IPS-20b (cell line): ENCODE data around the gene CYTH4.

Experiments used
- H3K27ac ChIP-seq: one replicate; pipeline ENCODE4 v1.5.1; 2013; ENCODE audit warnings: low read length
- H3K27me3 ChIP-seq: 2 replicates; pipeline ENCODE4 v1.6.1; 2013; ENCODE audit warnings: mild to moderate bottlenecking, low read length, inconsistent platforms; ENCODE audit not compliant: insufficient read depth
- H3K36me3 ChIP-seq: 2 replicates; pipeline ENCODE4 v1.6.1; 2013; ENCODE audit warnings: low read depth, mild to moderate bottlenecking, inconsistent platforms, low read length, moderate library complexity; ENCODE audit not compliant: insufficient read depth
- H3K4me1 ChIP-seq: 2 replicates; pipeline ENCODE4 v1.6.1; 2013; ENCODE audit warnings: mild to moderate bottlenecking, control low read depth, inconsistent platforms, low read length, moderate library complexity; ENCODE audit not compliant: insufficient read depth
- H3K4me3 ChIP-seq: 2 replicates; pipeline ENCODE4 v1.5.1; 2013; ENCODE audit warnings: mild to moderate bottlenecking, low read length, inconsistent platforms
- H3K9ac ChIP-seq: 2 replicates; pipeline ENCODE4 v1.6.1; 2013; ENCODE audit warnings: low read depth, mild to moderate bottlenecking, inconsistent platforms, low read length, moderate library complexity
- H3K9me3 ChIP-seq: 2 replicates; pipeline ENCODE4 v1.6.1; 2013; ENCODE audit warnings: mild to moderate bottlenecking, low read depth, low read length, inconsistent platforms; ENCODE audit not compliant: insufficient read depth

The CYTH4 gene

DNA sequence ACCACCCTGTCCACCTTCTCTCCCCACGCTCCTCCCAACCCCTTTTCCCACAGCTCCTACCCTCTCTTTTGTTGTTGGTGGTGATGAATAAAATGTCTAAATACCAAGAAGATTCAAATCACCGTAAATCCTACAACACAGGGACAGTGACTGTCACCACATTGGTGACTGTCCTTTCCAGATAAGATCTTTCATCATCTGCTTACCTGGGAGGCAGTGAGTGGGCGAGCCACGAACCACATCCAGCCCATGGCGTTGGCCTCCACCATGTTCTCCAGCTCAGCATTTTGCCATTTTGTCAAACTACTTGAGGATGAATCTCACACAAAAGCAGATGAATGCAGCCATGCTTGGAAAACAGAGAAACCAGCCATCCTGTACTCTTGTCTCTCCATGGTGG, 6.7 kb upstream of the CYTH4 start:
- Histone ChIP-seq H3K36me3 (no peaks in the 10 kb centered on the region), H3K9ac (no peak overlapping the region), H3K4me3 (no peak overlapping the region), H3K4me1 (no peaks in the 10 kb centered on the region; the same call in 1 of the 2 replicates), H3K9me3 (no peaks in the 10 kb centered on the region), H3K27ac (no peak overlapping the region), H3K27me3 (no peaks in the 10 kb centered on the region)

DNA sequence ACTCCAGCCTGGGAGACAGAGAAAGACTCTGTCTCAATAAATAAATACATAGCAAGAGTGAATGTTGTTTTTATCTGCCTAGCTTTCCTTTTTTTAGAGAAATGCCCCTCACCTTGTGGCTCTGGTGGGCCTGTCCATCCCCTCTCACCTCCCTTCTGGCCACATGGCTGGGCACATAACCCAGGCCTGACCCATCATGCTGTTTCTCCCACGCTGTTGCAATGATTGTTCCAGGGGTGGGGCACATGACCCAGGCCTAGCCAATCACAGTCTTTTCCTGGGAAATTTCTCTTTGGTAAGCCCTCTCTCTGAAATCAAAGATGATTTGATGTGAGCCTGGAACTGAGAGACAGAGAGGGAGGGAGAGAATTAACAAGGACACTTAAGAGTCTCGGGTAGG, 5.5 kb upstream of the CYTH4 start:
- no peak overlapping the region for H3K27ac ChIP-seq
- no peaks in the 10 kb centered on the region; the same call in 1 of the 2 replicates for H3K4me1 ChIP-seq
- H3K4me3 ChIP-seq, result no peak overlapping the region
- H3K9ac ChIP-seq, result no peak overlapping the region
- no peaks in the 10 kb centered on the region for H3K36me3 ChIP-seq
- H3K9me3 ChIP-seq, result no peaks in the 10 kb centered on the region
- no peaks in the 10 kb centered on the region; the same call in 1 of the 2 replicates for H3K27me3 ChIP-seq

DNA sequence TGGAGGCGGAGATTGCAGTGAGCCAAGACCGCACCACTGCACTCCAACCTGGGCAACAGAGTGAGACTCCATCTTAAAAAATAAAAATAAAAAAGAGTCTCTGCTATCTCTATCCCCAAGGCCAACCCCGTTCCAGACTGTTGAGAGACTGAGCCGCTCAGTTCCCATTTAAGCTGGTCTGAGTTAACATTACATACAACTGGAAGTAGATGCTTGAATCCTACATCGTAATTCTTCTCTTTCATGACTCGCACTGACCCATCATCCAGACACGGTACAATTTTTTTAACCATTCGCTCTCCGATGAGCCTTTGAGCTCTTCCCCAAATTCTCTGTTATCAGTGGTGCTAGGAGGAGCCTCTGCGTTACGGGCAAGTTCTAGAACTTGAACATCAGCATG, 4.9 kb upstream of the CYTH4 start:
- H3K4me3 ChIP-seq, result no peak overlapping the region
- no peaks in the 10 kb centered on the region; the same call in 1 of the 2 replicates for H3K27me3 ChIP-seq
- no peaks in the 10 kb centered on the region for H3K36me3 ChIP-seq
- H3K9ac ChIP-seq, result no peak overlapping the region
- no peaks in the 10 kb centered on the region for H3K9me3 ChIP-seq
- H3K27ac ChIP-seq, result no peak overlapping the region
- H3K4me1 ChIP-seq, result no peaks in the 10 kb centered on the region; the same call in 1 of the 2 replicates

DNA sequence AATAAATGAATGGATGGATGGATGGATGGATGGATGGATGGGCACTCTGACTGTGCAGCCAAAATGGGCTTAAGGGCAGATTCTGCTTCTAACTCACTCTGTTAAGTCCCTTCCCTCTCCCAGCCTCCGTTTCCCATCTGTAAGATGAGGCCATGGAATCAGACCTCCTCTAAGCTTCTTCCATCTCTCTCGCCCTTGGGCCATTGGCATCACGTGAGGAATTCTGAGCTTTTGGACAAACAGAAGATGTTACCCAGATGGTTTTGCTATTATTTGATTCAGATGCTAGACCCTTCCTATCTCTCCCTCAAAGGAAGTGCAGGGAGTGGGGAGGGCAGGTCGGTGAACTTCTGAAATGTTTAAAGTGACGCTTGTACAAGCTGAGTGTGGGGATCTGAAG, 4.0 kb upstream of the CYTH4 start:
- no peak overlapping the region for H3K27ac ChIP-seq
- H3K9me3 ChIP-seq, result no peaks in the 10 kb centered on the region
- H3K36me3 ChIP-seq, result no peaks in the 10 kb centered on the region
- H3K4me1 ChIP-seq, result no peaks in the 10 kb centered on the region; the same call in 1 of the 2 replicates
- H3K27me3 ChIP-seq, result no peaks in the 10 kb centered on the region; the same call in 1 of the 2 replicates
- H3K9ac ChIP-seq, result no peak overlapping the region
- H3K4me3 ChIP-seq, result no peak overlapping the region

DNA sequence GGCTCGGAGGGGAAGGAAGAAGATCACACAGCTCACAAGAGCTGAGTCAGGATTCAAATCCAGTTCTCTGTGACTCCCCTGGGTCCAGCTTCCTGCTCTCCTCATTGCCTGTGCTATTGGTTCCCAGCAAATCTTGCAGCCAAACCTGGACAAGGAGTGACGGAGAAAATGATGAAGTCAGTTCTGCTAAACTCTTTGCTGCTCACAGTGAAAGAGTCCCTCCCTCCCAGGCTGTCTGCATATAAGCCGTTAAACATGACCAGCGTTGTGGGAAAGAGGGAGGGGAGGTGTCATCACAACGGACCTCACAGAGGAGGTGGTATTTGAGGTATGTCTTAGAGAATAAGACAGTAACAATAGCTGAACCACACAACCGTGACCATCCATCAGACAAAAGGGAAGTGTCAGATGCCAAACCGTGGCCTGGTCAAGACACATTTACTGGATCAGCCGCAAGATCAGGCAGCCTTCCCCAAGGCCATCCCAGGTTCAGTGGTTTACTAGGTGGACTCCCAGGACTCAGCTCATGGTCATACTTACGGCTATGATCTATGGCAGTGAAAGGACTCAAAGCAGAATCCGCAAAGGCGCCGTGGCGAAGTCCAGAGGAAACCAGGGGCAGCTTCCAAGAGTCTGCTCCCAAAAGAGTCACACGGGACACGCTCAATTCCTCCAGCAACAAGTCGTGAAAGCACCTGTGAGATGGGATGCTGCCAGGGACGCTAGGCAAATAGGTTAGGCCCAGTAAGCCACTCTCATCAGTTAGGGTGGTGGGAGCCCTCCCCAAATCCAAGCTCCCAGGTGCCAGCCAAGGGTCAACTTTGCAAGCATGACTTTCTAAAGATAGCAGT, 2.8 kb upstream of the CYTH4 start:
- peaks cover 5% of the 10 kb centered on the region; the same call in 1 of the 2 replicates for H3K4me1 ChIP-seq
- H3K9ac ChIP-seq, result no peak overlapping the region
- no peaks in the 10 kb centered on the region for H3K9me3 ChIP-seq
- no peaks in the 10 kb centered on the region for H3K36me3 ChIP-seq
- H3K4me3 ChIP-seq, result no peak overlapping the region
- H3K27ac ChIP-seq, result no peak overlapping the region
- no peaks in the 10 kb centered on the region; the same call in 1 of the 2 replicates for H3K27me3 ChIP-seq

DNA sequence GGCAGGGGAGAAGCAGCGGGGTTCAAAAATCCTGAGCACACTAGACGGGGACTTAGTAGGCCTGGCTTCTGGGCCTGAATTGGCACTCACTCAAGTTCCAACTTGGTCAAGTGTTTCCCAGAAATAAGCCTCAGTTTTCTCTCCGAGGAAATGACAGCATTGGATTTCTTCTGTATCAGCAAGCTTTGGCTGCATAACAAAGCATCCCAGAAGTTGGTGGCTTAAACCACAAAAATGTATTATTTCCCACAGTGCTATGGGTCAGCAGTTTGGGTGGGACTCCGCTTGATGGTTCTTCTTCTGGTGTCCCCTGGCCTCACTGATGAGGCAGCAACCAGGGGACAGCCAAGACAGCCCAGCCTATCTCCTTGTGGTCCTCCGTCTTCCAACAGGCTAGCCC, 1.6 kb upstream of the CYTH4 start:
- H3K9ac ChIP-seq, result no peak overlapping the region
- no peaks in the 10 kb centered on the region for H3K9me3 ChIP-seq
- H3K27me3 ChIP-seq, result no peaks in the 10 kb centered on the region; the same call in 1 of the 2 replicates
- H3K27ac ChIP-seq, result no peak overlapping the region
- no peak overlapping the region for H3K4me3 ChIP-seq
- no peaks in the 10 kb centered on the region for H3K36me3 ChIP-seq
- H3K4me1 ChIP-seq, result peaks cover 5% of the 10 kb centered on the region; the same call in 1 of the 2 replicates

DNA sequence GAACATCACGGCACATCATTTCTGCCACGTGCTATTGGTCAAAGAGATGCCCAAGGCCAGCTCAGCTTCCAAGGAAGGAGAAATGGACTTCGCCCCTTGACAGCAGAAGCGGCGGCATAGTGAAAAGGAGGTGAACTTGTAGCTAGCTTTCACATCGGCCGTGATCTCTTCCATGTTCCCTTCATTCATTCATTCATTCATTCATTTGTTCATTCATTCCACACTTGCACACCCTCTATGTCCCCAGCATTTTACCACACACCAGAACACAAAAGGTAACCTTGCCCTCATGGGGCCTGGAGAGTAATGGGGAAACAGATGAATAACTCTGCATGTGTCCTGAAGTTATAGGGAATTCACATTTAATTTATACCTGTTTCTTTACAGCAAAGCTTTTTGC, 1.1 kb upstream of the CYTH4 start:
- Histone ChIP-seq H3K36me3 (no peaks in the 10 kb centered on the region), H3K27me3 (no peaks in the 10 kb centered on the region; the same call in 1 of the 2 replicates), H3K4me1 (peaks cover 5% of the 10 kb centered on the region; the same call in 1 of the 2 replicates), H3K9me3 (no peaks in the 10 kb centered on the region), H3K27ac (no peak overlapping the region), H3K9ac (no peak overlapping the region), H3K4me3 (no peak overlapping the region)

DNA sequence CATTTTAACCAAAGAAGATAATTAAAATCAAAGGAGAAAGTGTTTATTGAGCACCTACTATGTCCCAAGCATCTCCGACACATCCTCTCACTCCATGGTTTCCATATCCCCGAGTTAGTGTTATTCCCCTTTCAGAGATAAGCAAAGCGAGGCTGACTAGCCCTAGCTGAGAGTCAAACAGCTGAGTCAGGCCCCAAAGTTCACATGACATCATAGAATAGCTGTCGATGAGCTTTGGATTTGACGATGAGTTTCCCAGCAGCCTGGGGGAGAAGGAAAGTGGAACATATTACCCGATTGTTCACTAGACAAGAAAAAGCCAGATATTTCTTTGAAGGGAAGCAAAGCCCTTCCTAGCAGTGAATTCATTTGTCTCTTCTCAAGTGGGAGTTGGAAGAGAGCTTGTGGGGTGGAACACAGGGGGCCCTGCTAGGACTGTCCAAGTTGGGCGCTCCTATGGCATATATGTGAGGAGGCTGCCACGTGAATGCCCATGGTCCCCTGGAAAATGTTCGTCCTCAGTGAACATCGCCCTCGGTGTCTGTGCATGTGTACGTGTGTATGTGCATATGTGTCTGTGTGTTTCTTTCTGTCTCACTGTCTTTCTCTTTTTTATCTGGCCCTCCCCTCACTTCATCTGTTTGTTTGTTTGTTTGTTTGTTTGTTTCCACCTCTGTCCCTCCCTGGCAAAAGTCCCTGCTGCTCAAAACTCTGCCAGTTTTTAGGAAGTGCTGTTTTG, 493 bp upstream of the CYTH4 start:
- H3K27ac ChIP-seq, result no peak overlapping the region
- H3K9me3 ChIP-seq, result no peaks in the 10 kb centered on the region
- no peaks in the 10 kb centered on the region for H3K36me3 ChIP-seq
- H3K4me1 ChIP-seq, result peaks cover 5% of the 10 kb centered on the region; the same call in 1 of the 2 replicates
- H3K4me3 ChIP-seq, result no peak overlapping the region
- no peaks in the 10 kb centered on the region; the same call in 1 of the 2 replicates for H3K27me3 ChIP-seq
- H3K9ac ChIP-seq, result no peak overlapping the region

DNA sequence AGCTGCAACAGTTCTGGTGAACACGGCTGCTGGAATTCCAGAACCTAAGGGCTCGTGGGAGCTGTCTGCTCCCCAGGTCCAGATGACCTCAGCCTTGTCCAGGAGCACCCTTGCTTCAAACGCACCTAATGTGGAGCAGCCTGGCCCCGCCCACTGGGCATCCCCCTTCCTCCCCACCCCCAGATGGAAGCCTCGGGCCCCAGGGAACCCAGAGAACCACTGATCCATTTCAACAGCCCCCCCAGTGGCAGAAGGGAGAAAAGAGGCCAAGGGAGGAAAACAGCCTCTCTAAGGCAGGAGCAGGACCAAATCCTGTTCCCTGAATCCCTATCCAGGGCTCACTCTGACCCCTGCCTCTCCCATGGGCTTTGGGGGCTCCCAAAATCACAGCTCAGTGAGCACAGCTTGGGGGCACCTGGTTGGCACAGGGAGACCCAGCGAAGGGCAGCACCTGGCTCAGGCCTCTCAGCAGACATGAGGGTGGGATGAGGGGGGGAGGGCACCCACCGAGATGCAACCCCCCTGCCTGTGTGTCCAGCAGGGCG, 1.2 kb downstream of the CYTH4 start:
- Histone ChIP-seq H3K9me3 (no peaks in the 10 kb centered on the region), H3K9ac (no peak overlapping the region), H3K27ac (no peak overlapping the region), H3K27me3 (no peaks in the 10 kb centered on the region; the same call in 1 of the 2 replicates), H3K4me3 (no peak overlapping the region), H3K4me1 (peaks cover 5% of the 10 kb centered on the region; the same call in 1 of the 2 replicates), H3K36me3 (no peaks in the 10 kb centered on the region)

DNA sequence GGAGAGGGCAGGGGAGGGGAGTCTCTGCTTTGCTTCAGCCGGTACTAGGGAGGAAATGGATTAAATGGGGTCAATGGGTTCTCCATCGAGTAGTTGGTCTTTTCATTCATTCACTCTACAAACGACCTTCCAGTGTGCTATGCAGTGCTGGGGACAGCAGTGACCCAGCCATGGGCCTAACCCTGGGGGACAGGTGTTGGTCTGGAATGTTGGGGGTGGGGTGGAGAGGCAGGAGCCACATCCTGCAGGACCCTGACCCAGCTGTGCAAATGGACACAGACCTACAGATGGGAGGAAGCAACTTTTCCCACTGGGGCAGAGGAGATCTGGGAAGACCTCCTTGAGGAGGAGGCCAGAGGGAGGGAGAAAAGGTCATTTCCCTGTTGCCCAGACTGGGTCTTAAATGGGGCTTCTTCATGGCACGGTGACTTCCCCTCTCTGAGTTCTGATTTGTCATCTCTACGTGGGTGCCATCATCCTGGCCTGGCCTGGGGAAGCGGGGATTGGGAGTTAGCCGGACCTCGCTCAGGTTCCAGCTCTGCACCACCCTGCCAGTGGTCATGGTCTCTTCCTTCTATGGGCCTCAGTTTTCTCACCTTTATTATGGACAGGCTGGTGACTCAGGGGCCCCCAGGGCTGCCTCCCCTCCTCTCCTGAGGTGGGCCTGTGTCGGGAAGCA, 2.0 kb downstream of the CYTH4 start:
- no peak overlapping the region for H3K27ac ChIP-seq
- no peaks in the 10 kb centered on the region for H3K36me3 ChIP-seq
- H3K9me3 ChIP-seq, result no peaks in the 10 kb centered on the region
- H3K4me1 ChIP-seq, result peaks cover 5% of the 10 kb centered on the region; the same call in 1 of the 2 replicates
- no peaks in the 10 kb centered on the region; the same call in 1 of the 2 replicates for H3K27me3 ChIP-seq
- no peak overlapping the region for H3K9ac ChIP-seq
- H3K4me3 ChIP-seq, result no peak overlapping the region

DNA sequence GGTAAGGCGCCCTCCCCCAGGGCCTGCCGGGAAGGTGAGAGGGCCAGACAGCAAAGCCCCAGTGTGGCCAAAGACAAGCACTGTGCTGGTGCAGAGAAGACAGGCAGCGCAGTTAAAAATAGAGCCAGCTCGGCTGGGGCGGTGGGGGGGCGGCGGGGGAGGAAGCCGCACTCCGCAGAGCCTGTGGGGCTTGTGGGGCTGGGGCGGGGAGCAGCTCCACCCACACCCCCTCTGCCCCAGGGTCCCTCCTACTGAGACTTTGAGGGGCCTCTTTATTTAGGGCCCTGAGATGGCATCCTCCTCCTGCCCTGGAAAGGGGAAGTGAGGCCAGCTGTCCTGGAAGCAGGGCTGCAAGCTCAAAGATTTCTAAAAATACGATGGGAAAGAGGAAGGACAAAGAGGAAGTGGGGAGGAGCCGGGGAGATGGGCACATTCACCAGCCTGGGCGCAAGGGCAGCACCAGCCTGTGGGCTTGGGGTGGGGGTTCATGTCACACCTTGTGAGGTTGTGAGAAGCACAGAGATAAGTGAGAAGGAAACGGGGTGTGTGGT, 2.6 kb downstream of the CYTH4 start:
- Histone ChIP-seq H3K36me3 (no peaks in the 10 kb centered on the region), H3K9ac (no peak overlapping the region), H3K4me3 (no peak overlapping the region), H3K9me3 (no peaks in the 10 kb centered on the region), H3K27me3 (no peaks in the 10 kb centered on the region; the same call in 1 of the 2 replicates), H3K4me1 (peaks cover 5% of the 10 kb centered on the region; the same call in 1 of the 2 replicates), H3K27ac (no peak overlapping the region)
